Non-pigmented ciliary epithelial cell (primary cell): ENCODE measurements around the gene EIF2B2.

Source experiments
- DNase-seq: peaks from one replicate; pipeline ENCODE4 v3.0.0-alpha.2; 2010; ENCODE audit warnings: low read depth

The EIF2B2 gene

GRCh38 chr14:75044752-75045151 is 42.0 kb downstream of the EIF2B2 start:
- DNase-seq: no peak

GRCh38 chr14:75046275-75046674 is 43.6 kb downstream of the EIF2B2 start:
- no peak for DNase-seq

GRCh38 chr14:75046899-75047298 is 44.2 kb downstream of the EIF2B2 start:
- no peak for DNase-seq

- no peak for DNase-seq
These were observed 44.8 kb downstream of the EIF2B2 start for GRCh38 chr14:75047506-75047905.

- no peak for DNase-seq
These were observed 45.4 kb downstream of the EIF2B2 start for GRCh38 chr14:75048101-75048500.

- no peak for DNase-seq
These were observed 46.4 kb downstream of the EIF2B2 start for GRCh38 chr14:75049136-75049535.

- no peak for DNase-seq
These were observed 47.0 kb downstream of the EIF2B2 start for GRCh38 chr14:75049731-75050201.

GRCh38 chr14:75050852-75051555 is 48.3 kb downstream of the EIF2B2 start, which contains the start of gene MLH3:
TSS of gene MLH3 (minus strand) at chr14:75051467. CDS start at chr14:75049655, 1,812 bp downstream.
- no peak for DNase-seq

GRCh38 chr14:75051556-75051899 is 48.8 kb downstream of the EIF2B2 start:
- no peak for DNase-seq

- DNase-seq: no peak
These were observed 50.9 kb downstream of the EIF2B2 start for GRCh38 chr14:75053396-75054291.

- no peak for DNase-seq
These were observed 51.7 kb downstream of the EIF2B2 start for GRCh38 chr14:75054421-75054820.

- DNase-seq: no peak
These were observed 56.9 kb downstream of the EIF2B2 start for GRCh38 chr14:75059642-75060041.

- no peak for DNase-seq
These were observed 57.7 kb downstream of the EIF2B2 start for GRCh38 chr14:75060420-75060819.
